Fibroblast of mammary gland (primary cell): ENCODE measurements around the gene SULT1A3.
"Not testable (repeated sequence)": the region's sequence is repeated elsewhere in the genome, so short reads cannot be mapped to it uniquely, and the experiment has no call there.

Experiments used
- DNase-seq: peaks from one replicate; pipeline ENCODE4 v3.0.0-alpha.2; 2010; ENCODE audit warnings: low read depth
- H3K4me3 ChIP-seq: 2 replicates; pipeline ENCODE4 v1.5.1; 2011; ENCODE audit warnings: low read depth, mild to moderate bottlenecking, low read length, moderate library complexity; ENCODE audit not compliant: control insufficient read depth
- CTCF ChIP-seq: conservative IDR thresholded peaks from 2 replicates; pipeline ENCODE4 v1.5.1; 2011; ENCODE audit warnings: low read depth, low read length, inconsistent platforms; ENCODE audit not compliant: control insufficient read depth, insufficient read depth

The SULT1A3 gene

GRCh38 chr16:30173054-30173453 lies 26.0 kb upstream of the SULT1A3 start:
- H3K4me3 ChIP-seq: no peak overlapping the region
- DNase-seq: no peak
- no peak for TF ChIP-seq CTCF

GRCh38 chr16:30176876-30177275 lies 22.2 kb upstream of the SULT1A3 start:
- DNase-seq, H3K4me3 ChIP-seq: not testable (repeated sequence)

GRCh38 chr16:30179195-30179594 lies 19.9 kb upstream of the SULT1A3 start:
- no peak for TF ChIP-seq CTCF
- H3K4me3 ChIP-seq: no peak overlapping the region
- DNase-seq: no peak

GRCh38 chr16:30179931-30180330 lies 19.1 kb upstream of the SULT1A3 start:
- no peak for DNase-seq

GRCh38 chr16:30180741-30181140 lies 18.3 kb upstream of the SULT1A3 start:
- no peak for TF ChIP-seq CTCF
- DNase-seq: no peak

More at GRCh38 chr16:30179931-30180330, 19.1 kb upstream of the SULT1A3 start:
- no peak for TF ChIP-seq CTCF
- no peak overlapping the region for H3K4me3 ChIP-seq

GRCh38 chr16:30183233-30184095 lies 15.6 kb upstream of the SULT1A3 start, which contains the start of gene CORO1A:
Gene CORO1A (plus strand): TSS chr16:30183602. CDS start chr16:30185210, 1,608 bp downstream.
- TF ChIP-seq CTCF: no peak
- DNase-seq: peak; percentile 64
- peak within 1 kb of the TSS; percentile 55 for H3K4me3 ChIP-seq

More at GRCh38 chr16:30180741-30181140, 18.3 kb upstream of the SULT1A3 start:
- H3K4me3 ChIP-seq: no peak overlapping the region

GRCh38 chr16:30184096-30184890 lies 14.8 kb upstream of the SULT1A3 start:
- TF ChIP-seq CTCF: no peak
- no peak for DNase-seq
- peak overlapping the region; percentile 6 for H3K4me3 ChIP-seq
